ENCODE data around the gene LRRTM4. TPM values are rescaled to one million over a fixed set of nuclear protein-coding genes. Genes with fewer than 3 reads are reported as not detected.

Gene LRRTM4
- total RNA-seq, 4 donors from 2014 or later = 0.51 TPM; not detected in 3

DNA sequence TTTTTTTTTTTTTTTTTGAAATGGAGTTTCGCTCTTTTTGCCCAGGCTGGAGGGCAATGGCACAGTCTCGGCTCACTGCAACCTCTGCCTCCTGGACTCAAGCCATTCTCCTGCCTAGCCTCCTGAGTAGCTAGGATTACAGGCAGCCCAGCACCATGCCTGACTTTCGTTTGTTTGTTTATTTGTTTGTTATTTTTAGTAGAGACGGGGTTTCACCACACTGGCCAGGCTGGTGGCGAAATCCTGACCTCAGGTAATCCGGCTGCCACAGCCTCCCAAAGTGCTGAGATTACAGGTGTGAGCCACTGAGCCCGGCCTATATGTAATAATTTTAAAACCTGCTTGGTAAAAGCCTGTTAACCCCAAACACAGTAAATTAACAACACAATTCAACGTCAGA lies 435.7 kb downstream of the LRRTM4 start:
- no peak for DNase-seq (ENCODE audit: low spot score in 2 of 2)
- 64 to 71% methylated on average over 8 of the region's 8 CpGs for WGBS, 2 donors
- TF ChIP-seq POLR2A (IDR thresholded peaks at IDR 0.05) = no peak
- H3K4me3 ChIP-seq (ENCODE audit: low read depth, poor library complexity, severe bottlenecking) = no peak overlapping the region
- intact Hi-C loops (cut with DNase I; ENCODE audit: low total_unique reads) = no loop called here

DNA sequence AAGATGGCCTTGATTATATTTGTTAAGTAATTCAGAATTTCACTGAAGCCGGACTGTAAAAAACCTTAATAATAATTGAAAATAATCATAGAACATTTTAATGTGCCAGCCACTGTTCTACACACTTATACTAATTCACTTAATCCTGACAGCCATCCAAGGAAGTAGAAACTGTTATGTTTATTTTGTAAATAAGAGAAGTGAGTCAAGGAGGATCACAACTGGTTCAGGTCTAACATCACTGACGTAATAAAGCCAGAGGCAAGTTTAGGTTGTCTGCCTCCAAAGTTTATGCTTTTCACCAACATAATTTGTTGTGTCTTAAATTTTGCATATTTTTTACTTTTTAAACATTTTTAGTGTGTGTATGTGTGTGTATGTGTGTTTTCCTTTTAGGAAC lies 436.1 kb downstream of the LRRTM4 start:
- DNase-seq (ENCODE audit: low spot score in 2 of 2) = no peak
- intact Hi-C loops (cut with DNase I; ENCODE audit: low total_unique reads) = no loop called here
- TF ChIP-seq CTCF (IDR thresholded peaks at IDR 0.05) = no peak
- TF ChIP-seq POLR2A (IDR thresholded peaks at IDR 0.05) = no peak
- 70% methylated on average over 2 of the region's 2 CpGs for WGBS, 2 donors
- no peak overlapping the region for H3K4me3 ChIP-seq (ENCODE audit: low read depth, poor library complexity, severe bottlenecking)

- DNase-seq (ENCODE audit: low spot score in 2 of 2) = no peak
- intact Hi-C loops (cut with DNase I; ENCODE audit: low total_unique reads) = no loop called here
- WGBS, 2 donors = 83 to 89% methylated on average over 3 of the region's 3 CpGs
These were observed 436.6 kb downstream of the LRRTM4 start for GRCh38 chr2:77085561-77085960.

DNA sequence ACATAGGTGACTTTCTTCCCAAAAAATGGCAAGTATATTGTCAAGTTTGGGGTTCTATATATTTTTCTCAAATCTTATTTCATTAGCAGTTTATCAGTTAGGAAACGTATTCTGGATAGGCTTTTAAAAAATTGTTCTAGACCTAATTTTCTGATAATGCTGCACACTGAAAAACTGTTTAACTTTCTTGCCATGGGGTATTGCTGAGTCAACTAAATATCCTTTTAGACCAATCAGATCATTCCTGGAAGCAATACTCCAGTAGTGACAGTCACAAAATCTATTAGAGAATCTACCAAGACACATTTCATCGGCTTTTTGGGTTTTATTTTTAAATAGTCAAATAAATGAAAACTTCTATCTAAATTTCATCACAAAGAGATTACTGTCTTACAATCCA lies 440.6 kb downstream of the LRRTM4 start:
- intact Hi-C loops (cut with DNase I; ENCODE audit: low total_unique reads) = no loop called here
- no peak for TF ChIP-seq POLR2A (IDR thresholded peaks at IDR 0.05)
- TF ChIP-seq CTCF (IDR thresholded peaks at IDR 0.05) = no peak
- H3K4me3 ChIP-seq (ENCODE audit: low read depth, poor library complexity, severe bottlenecking) = no peak overlapping the region
- DNase-seq (ENCODE audit: low spot score in 2 of 2) = no peak
- 92 to 97% methylated on average over 2 of the region's 2 CpGs for WGBS, 2 donors

More at GRCh38 chr2:77085561-77085960, 436.6 kb downstream of the LRRTM4 start:
- no peak overlapping the region for H3K4me3 ChIP-seq (ENCODE audit: low read depth, poor library complexity, severe bottlenecking)
- TF ChIP-seq CTCF (IDR thresholded peaks at IDR 0.05) (no peak), POLR2A (IDR thresholded peaks at IDR 0.05) (no peak)

- H3K4me3 ChIP-seq (ENCODE audit: low read depth, poor library complexity, severe bottlenecking) = no peak overlapping the region
- 72 to 82% methylated on average over 1 of the region's 1 CpG for WGBS, 2 donors
- intact Hi-C loops (cut with DNase I; ENCODE audit: low total_unique reads) = no loop called here
- no peak for TF ChIP-seq POLR2A (IDR thresholded peaks at IDR 0.05)
- no peak for TF ChIP-seq CTCF (IDR thresholded peaks at IDR 0.05)
- DNase-seq (ENCODE audit: low spot score in 2 of 2) = no peak
These were observed 457.9 kb downstream of the LRRTM4 start for GRCh38 chr2:77064324-77064723.

GRCh38 chr2:77054938-77055337 lies 467.2 kb downstream of the LRRTM4 start:
- intact Hi-C loops (cut with DNase I; ENCODE audit: low total_unique reads) = no loop called here
- H3K4me3 ChIP-seq (ENCODE audit: low read depth, poor library complexity, severe bottlenecking) = no peak overlapping the region
- no peak for TF ChIP-seq CTCF (IDR thresholded peaks at IDR 0.05)
- no peak for TF ChIP-seq POLR2A (IDR thresholded peaks at IDR 0.05)
- WGBS, 2 donors = 48 to 58% methylated on average over 2 of the region's 2 CpGs
- DNase-seq (ENCODE audit: low spot score in 2 of 2) = no peak

All from lower leg skin (tissue), 4 donors.